Stomach (tissue), 4 donors: Measurements from ENCODE around the gene RABL6.

Experiments
- CTCF ChIP-seq, 7 experiments: fragments of 450-650 bp in 4 of 7; fragments of 200-600 bp in 3 of 7; sonication (generic) in 3 of 7; IDR thresholded peaks; one replicate each; pipeline ENCODE4 v1.5.1; 2016 to 2019; ENCODE audit warnings: antibody characterized with exemption in 7 of 7, control low read depth in 2 of 7, mild to moderate bottlenecking in 1 of 7
- POLR2AphosphoS5 ChIP-seq, 3 donors: sonication (generic); formaldehyde crosslinking; IDR thresholded peaks; one replicate each; pipeline ENCODE4 v1.6.1; 2016; ENCODE audit warnings: antibody characterized with exemption in 3 of 3

GRCh38 chr9:136837146-136837855, 29.6 kb downstream of the RABL6 start:
- TF ChIP-seq POLR2AphosphoS5 (IDR thresholded peaks at IDR 0.05) (no peak), CTCF (IDR thresholded peaks at IDR 0.05) (no peak)
